GM18511 (cell line): ENCODE measurements around the gene TOR1AIP2.

ENCODE experiments used
- ATAC-seq: cut with Tn5 transposase; IDR thresholded peaks from one replicate; pipeline ENCODE4 v1.9.1; 2021; ENCODE audit warnings: mild to moderate bottlenecking, moderate library complexity; ENCODE audit not compliant: unreplicated experiment

The TOR1AIP2 gene

GRCh38 chr1:179877586-179878265, at the start of gene TOR1AIP2:
Gene TOR1AIP2, minus strand, starts transcription at chr1:179877803. Its CDS starts 25,138 bp downstream, at chr1:179852665.
- peak; percentile 67 for ATAC-seq

GRCh38 chr1:179926850-179927205, 49.2 kb upstream of the TOR1AIP2 start:
- no peak for ATAC-seq

- ATAC-seq = no peak
Observed at GRCh38 chr1:179925922-179926849, 48.6 kb upstream of the TOR1AIP2 start.

GRCh38 chr1:179925302-179925701, 47.7 kb upstream of the TOR1AIP2 start:
- ATAC-seq = no peak

- no peak for ATAC-seq
Observed at GRCh38 chr1:179924268-179924667, 46.7 kb upstream of the TOR1AIP2 start.

- no peak for ATAC-seq
Observed at GRCh38 chr1:179923029-179923428, 45.4 kb upstream of the TOR1AIP2 start.

- no peak for ATAC-seq
Observed at GRCh38 chr1:179921981-179922872, 44.6 kb upstream of the TOR1AIP2 start.

GRCh38 chr1:179921472-179921871, 43.9 kb upstream of the TOR1AIP2 start:
- no peak for ATAC-seq

- no peak for ATAC-seq
Observed at GRCh38 chr1:179917601-179918429, 40.2 kb upstream of the TOR1AIP2 start.

GRCh38 chr1:179911812-179912211, 34.2 kb upstream of the TOR1AIP2 start:
- no peak for ATAC-seq

GRCh38 chr1:179910934-179911333, 33.3 kb upstream of the TOR1AIP2 start:
- ATAC-seq = no peak

- no peak for ATAC-seq
Observed at GRCh38 chr1:179889589-179889988, 12.0 kb upstream of the TOR1AIP2 start.

- no peak for ATAC-seq
Observed at GRCh38 chr1:179888071-179888470, 10.5 kb upstream of the TOR1AIP2 start.

- ATAC-seq = peak; percentile 24
Observed at GRCh38 chr1:179883745-179884138, 6.1 kb upstream of the TOR1AIP2 start.

GRCh38 chr1:179883040-179883744, 5.6 kb upstream of the TOR1AIP2 start:
- peak; percentile 21 for ATAC-seq

GRCh38 chr1:179882253-179883039, 4.8 kb upstream of the TOR1AIP2 start, which contains the start of gene TOR1AIP1:
Gene TOR1AIP1, plus strand, starts transcription at chr1:179882285. Its CDS starts 218 bp downstream, at chr1:179882503.
- peak; percentile 75 for ATAC-seq

GRCh38 chr1:179881642-179882252, 4.1 kb upstream of the TOR1AIP2 start:
- no peak for ATAC-seq

- no peak for ATAC-seq
Observed at GRCh38 chr1:179879797-179880196, 2.2 kb upstream of the TOR1AIP2 start.
